ENCODE data around the gene ANP32A. TPM values are rescaled to one million over a fixed set of nuclear protein-coding genes. Genes with fewer than 3 reads are reported as not detected.

ANP32A gene
- polyA plus RNA-seq, 6 donors from 2014 or later: 110 to 149 (median 131) TPM

GRCh38 chr15:68817304-68818065 is 3.2 kb downstream of the ANP32A start:
- Mint-ChIP-seq H3K36me3 (peaks cover 0 to 9% of the 10 kb centered on the region in 2 donors), H3K4me1 (peaks cover 45 to 56% (median 51%) of the 10 kb centered on the region in 3 donors), H3K27me3 (no peaks in the 10 kb centered on the region), H3K9me3 (peaks cover 0 to 2% (median 0%) of the 10 kb centered on the region in 7 donors), H3K27ac (peak overlapping the region; percentile 95 to 98 (median 97)), H3K4me3 (peak overlapping the region; percentile 90 to 99 (median 94))
- DNase-seq (peak; percentile 79), ATAC-seq (ENCODE audit: low read depth in 2 of 2) (peak; percentile 51)

GRCh38 chr15:68816795-68817303 is 3.8 kb downstream of the ANP32A start:
- ATAC-seq (ENCODE audit: low read depth in 2 of 2) (no peak), DNase-seq (peak; percentile 17)
- Mint-ChIP-seq H3K27me3 (no peaks in the 10 kb centered on the region), H3K4me1 (peaks cover 48 to 58% (median 53%) of the 10 kb centered on the region in 3 donors), H3K36me3 (peaks cover 0 to 9% of the 10 kb centered on the region in 2 donors), H3K4me3 (peak overlapping the region; percentile 90 to 99 (median 94)), H3K27ac (peak overlapping the region; percentile 95 to 98 (median 97)), H3K9me3 (peaks cover 0 to 2% (median 0%) of the 10 kb centered on the region in 7 donors)

GRCh38 chr15:68816158-68816557 is 4.5 kb downstream of the ANP32A start:
- H3K9me3 Mint-ChIP-seq: peaks cover 0 to 2% (median 0%) of the 10 kb centered on the region in 7 donors
- no peaks in the 10 kb centered on the region for H3K27me3 Mint-ChIP-seq
- ATAC-seq (ENCODE audit: low read depth in 2 of 2): no peak

DNA sequence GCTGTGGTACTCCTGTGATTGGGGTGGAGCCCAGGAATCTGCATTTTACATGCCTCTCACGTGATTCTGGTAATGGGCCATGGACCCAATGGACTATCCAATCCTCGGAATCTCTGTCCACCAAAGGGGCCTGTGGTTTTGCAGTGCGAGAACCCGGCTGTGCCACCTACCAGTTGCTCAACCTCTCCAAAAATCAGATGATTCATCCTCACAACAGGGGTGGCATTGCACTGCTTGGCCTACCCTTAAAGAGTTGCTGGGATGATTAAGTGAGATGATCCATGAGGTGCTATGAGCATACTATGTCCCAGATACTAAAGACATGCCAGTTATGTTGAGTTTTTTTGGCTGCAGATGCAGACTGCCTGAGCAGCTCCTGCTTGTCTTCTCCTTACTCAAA is 5.1 kb downstream of the ANP32A start:
- no peak for ATAC-seq (ENCODE audit: low read depth in 2 of 2)

More at GRCh38 chr15:68816158-68816557, 4.5 kb downstream of the ANP32A start:
- peaks cover 46 to 57% (median 56%) of the 10 kb centered on the region in 3 donors for H3K4me1 Mint-ChIP-seq
- H3K27ac Mint-ChIP-seq: peak overlapping the region in 5 of 6 donors; percentile 76 to 98 (median 96)
- peak overlapping the region in 6 of 8 donors; percentile 90 to 99 (median 94) for H3K4me3 Mint-ChIP-seq
- no peak for DNase-seq
- peaks cover 0 to 9% of the 10 kb centered on the region in 2 donors for H3K36me3 Mint-ChIP-seq

GRCh38 chr15:68814596-68814995 is 6.1 kb downstream of the ANP32A start:
- Mint-ChIP-seq H3K4me1 (peaks cover 61 to 72% (median 72%) of the 10 kb centered on the region in 3 donors), H3K27ac (peak overlapping the region in 4 of 6 donors; percentile 58 to 87 (median 68)), H3K9me3 (no peaks in the 10 kb centered on the region), H3K36me3 (no peaks in the 10 kb centered on the region), H3K4me3 (peak overlapping the region in 4 of 8 donors; percentile 8 to 90 (median 19)), H3K27me3 (no peaks in the 10 kb centered on the region)
- DNase-seq: no peak
- no peak for ATAC-seq (ENCODE audit: low read depth in 2 of 2)

More for the DNA sequence above, 5.1 kb downstream of the ANP32A start:
- H3K27me3 Mint-ChIP-seq: no peaks in the 10 kb centered on the region
- peak overlapping the region in 3 of 8 donors; percentile 29 to 96 (median 90) for H3K4me3 Mint-ChIP-seq
- H3K4me1 Mint-ChIP-seq: peaks cover 50 to 63% (median 62%) of the 10 kb centered on the region in 3 donors
- peaks cover 0 to 5% of the 10 kb centered on the region in 2 donors for H3K36me3 Mint-ChIP-seq
- H3K9me3 Mint-ChIP-seq: peaks cover 0 to 2% (median 0%) of the 10 kb centered on the region in 7 donors
- DNase-seq: no peak
- peak overlapping the region in 4 of 6 donors; percentile 52 to 96 (median 66) for H3K27ac Mint-ChIP-seq

DNA sequence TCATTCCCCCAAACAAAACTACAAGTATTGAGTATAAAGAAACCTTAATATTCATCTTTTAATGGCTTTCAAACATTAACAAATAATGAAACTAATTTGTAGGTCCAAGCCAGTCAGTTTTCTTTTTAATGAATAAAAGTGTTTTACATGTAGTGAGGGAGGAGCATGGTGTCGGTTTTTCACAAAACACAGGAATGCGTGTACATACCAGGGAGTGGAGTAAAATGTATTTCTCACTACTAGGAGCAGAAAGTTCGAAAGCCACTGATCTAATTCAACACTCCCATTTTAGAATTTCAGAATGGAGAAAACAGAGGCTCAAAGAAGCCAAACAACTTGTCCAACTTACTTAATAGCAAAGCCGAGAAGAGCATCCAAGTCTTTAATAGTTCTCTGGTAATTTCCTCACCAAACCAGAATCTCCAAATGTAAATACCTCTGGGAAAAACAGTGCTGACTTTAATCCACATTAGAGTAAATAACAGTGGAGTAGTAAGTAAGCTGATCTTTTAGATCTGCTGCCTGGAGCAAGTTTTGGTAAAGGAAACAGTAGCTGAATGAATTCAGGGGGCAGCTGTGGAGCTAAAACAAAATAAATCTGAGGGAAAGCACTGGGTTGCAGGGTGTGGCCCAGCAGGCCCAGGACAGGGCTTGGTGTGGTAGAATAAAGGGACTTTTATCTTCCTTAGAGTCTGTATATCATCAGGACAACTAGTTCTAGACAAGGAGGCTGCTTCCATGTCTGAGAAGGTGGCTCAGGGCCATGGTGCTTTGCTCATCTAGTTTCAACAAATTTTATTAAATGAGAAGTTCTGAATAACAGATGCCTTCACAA is 7.9 kb downstream of the ANP32A start:
- Mint-ChIP-seq H3K4me3 (peak overlapping the region in 3 of 8 donors; percentile 29 to 74 (median 46)), H3K36me3 (no peaks in the 10 kb centered on the region), H3K27me3 (no peaks in the 10 kb centered on the region), H3K4me1 (peaks cover 78 to 89% (median 87%) of the 10 kb centered on the region in 3 donors), H3K9me3 (no peaks in the 10 kb centered on the region), H3K27ac (peak overlapping the region in 4 of 6 donors; percentile 4 to 83 (median 78))
- ATAC-seq (ENCODE audit: low read depth in 2 of 2) (no peak), DNase-seq (no peak)

GRCh38 chr15:68812069-68812468 is 8.6 kb downstream of the ANP32A start:
- Mint-ChIP-seq H3K27ac (peak overlapping the region in 4 of 6 donors; percentile 30 to 79 (median 74)), H3K36me3 (peaks cover 0 to 1% of the 10 kb centered on the region in 2 donors), H3K27me3 (no peaks in the 10 kb centered on the region), H3K9me3 (no peaks in the 10 kb centered on the region), H3K4me1 (peaks cover 78 to 92% (median 89%) of the 10 kb centered on the region in 3 donors), H3K4me3 (peak overlapping the region in 4 of 8 donors; percentile 6 to 57 (median 24))
- ATAC-seq (ENCODE audit: low read depth in 2 of 2): no peak
- no peak for DNase-seq

GRCh38 chr15:68809517-68809916 is 11.2 kb downstream of the ANP32A start:
- no peaks in the 10 kb centered on the region for H3K27me3 Mint-ChIP-seq
- no peak overlapping the region for H3K27ac Mint-ChIP-seq
- peaks cover 0 to 5% of the 10 kb centered on the region in 2 donors for H3K36me3 Mint-ChIP-seq
- no peaks in the 10 kb centered on the region for H3K9me3 Mint-ChIP-seq
- peaks cover 73 to 92% (median 89%) of the 10 kb centered on the region in 3 donors for H3K4me1 Mint-ChIP-seq
- no peak for DNase-seq
- ATAC-seq (ENCODE audit: low read depth in 2 of 2): no peak
- H3K4me3 Mint-ChIP-seq: peak overlapping the region in 1 of 8 donors; percentile 25

DNA sequence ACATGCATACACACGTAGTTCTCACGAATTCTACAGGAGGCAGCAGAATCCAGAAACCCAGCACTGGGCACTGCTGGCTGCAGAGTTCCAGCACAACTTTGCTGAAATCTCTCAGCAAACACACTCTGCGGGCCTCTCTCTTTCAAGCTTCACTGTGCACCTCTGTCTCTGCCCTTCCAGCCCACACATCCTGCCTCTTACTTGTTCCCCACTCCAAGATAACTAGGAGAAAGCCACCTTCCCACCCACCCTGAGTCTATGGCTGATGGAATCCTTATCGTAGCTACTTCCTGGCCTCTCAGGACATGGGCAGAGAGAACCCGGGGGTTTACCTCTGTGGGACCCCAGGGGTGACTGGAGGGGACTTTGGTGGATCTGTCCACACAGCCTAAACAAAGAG is 11.9 kb downstream of the ANP32A start:
- Mint-ChIP-seq H3K36me3 (peaks cover 5% of the 10 kb centered on the region in 2 donors), H3K27me3 (no peaks in the 10 kb centered on the region), H3K9me3 (no peaks in the 10 kb centered on the region), H3K4me1 (peaks cover 71 to 95% (median 94%) of the 10 kb centered on the region in 3 donors), H3K4me3 (peak overlapping the region in 2 of 8 donors; percentile 20 to 74), H3K27ac (peak overlapping the region in 4 of 6 donors; percentile 54 to 80 (median 64))
- no peak for ATAC-seq (ENCODE audit: low read depth in 2 of 2)
- DNase-seq: no peak

- no peaks in the 10 kb centered on the region for H3K9me3 Mint-ChIP-seq
- H3K27ac Mint-ChIP-seq: peak overlapping the region in 5 of 6 donors; percentile 7 to 80 (median 31)
- ATAC-seq (ENCODE audit: low read depth in 2 of 2) (no peak), DNase-seq (no peak)
- no peak overlapping the region for H3K4me3 Mint-ChIP-seq
- H3K36me3 Mint-ChIP-seq: peaks cover 5% of the 10 kb centered on the region in 2 donors
- peaks cover 68 to 94% (median 93%) of the 10 kb centered on the region in 3 donors for H3K4me1 Mint-ChIP-seq
- H3K27me3 Mint-ChIP-seq: no peaks in the 10 kb centered on the region
These were observed 12.6 kb downstream of the ANP32A start for GRCh38 chr15:68808091-68808490.

DNA sequence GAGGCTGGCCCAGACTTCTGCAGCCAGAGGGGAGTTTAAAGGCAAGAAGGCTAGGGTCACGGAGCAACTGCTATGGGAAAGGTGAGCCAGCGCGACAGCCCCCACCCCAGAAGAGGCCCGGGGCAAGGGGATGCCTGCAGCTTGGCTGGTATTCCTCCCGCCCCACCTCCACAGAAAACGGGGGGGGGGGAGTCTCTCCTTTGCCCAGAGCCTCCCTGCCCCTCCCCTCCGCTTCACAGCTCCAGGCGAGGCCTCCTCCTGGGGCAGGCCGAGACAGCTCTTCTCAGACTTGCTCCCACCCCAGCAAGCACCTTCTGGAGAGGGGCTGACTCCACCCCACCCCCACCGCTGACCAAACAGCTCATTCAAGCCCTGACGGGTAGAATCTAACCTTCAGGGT is 13.4 kb downstream of the ANP32A start:
- Mint-ChIP-seq H3K27me3 (no peaks in the 10 kb centered on the region), H3K4me3 (no peak overlapping the region), H3K9me3 (no peaks in the 10 kb centered on the region), H3K36me3 (peaks cover 5% of the 10 kb centered on the region in 2 donors), H3K27ac (peak overlapping the region in 4 of 6 donors; percentile 44 to 78 (median 64)), H3K4me1 (peaks cover 61 to 94% (median 94%) of the 10 kb centered on the region in 3 donors)
- no peak for DNase-seq
- no peak for ATAC-seq (ENCODE audit: low read depth in 2 of 2)

- Mint-ChIP-seq H3K27ac (peak overlapping the region; percentile 40 to 81 (median 65)), H3K36me3 (peaks cover 5% of the 10 kb centered on the region in 2 donors), H3K27me3 (no peaks in the 10 kb centered on the region), H3K4me1 (peaks cover 65 to 96% (median 94%) of the 10 kb centered on the region in 3 donors), H3K9me3 (no peaks in the 10 kb centered on the region), H3K4me3 (peak overlapping the region in 1 of 8 donors; percentile 17)
- DNase-seq (no peak), ATAC-seq (ENCODE audit: low read depth in 2 of 2) (no peak)
These were observed 14.3 kb downstream of the ANP32A start for GRCh38 chr15:68806220-68807060.

All from naive B cell (primary cell).